SK-N-MC (cell line): ENCODE measurements around the gene BUD23.

Source experiments
- EZH2 ChIP-seq: fragments of 200-600 bp; sonication (generic); IDR thresholded peaks from one replicate; pipeline ENCODE4 v1.6.1; 2017; ENCODE audit warnings: antibody characterized with exemption
- FOXP2 ChIP-seq: optimal IDR thresholded peaks from 2 replicates; pipeline ENCODE3; 2011; ENCODE audit warnings: mild to moderate bottlenecking, moderate library complexity; ENCODE audit not compliant: insufficient read depth; ENCODE audit errors: extremely low read length, control extremely low read depth
- POLR2AphosphoS5 ChIP-seq: IDR thresholded peaks from 2 replicates; pipeline ENCODE4 v1.6.1; 2012; ENCODE audit warnings: mild to moderate bottlenecking, low read depth, low read length, borderline replicate concordance

DNA sequence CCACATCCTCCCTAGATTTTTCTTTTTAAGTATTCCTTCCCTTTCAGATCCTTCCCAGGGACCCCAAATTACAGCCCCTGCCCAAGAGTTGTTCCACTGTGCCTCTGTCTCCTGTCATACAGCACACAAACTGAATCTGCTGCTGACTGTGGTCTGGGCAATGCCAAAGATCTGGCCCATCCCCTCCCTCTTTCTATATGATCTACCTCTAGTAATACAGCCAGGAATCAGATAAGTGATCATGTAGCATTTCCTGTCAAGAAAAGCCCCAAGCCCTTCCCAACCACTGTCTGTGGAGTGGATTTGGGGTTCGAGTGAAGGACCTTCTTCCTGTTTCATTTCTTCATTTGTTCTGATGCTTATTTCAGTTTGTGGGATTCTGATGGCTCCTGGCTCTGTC, 29.4 kb downstream of the BUD23 start:
- TF ChIP-seq FOXP2 = no peak
- TF ChIP-seq POLR2AphosphoS5 = no peak
- no peak for TF ChIP-seq EZH2
